SK-N-SH (cell line): ENCODE results near the gene GPRIN3. TPM values are rescaled to one million over a fixed set of nuclear protein-coding genes. Genes with fewer than 3 reads are reported as not detected.

ENCODE experiments used
- CTCF ChIA-PET: fragments of 300-600, 350-600 bp; formaldehyde crosslinking; extraction: SDS; loops from one replicate; lab custom pipeline; 2021; lab: Yijun Ruan, JAX
- POLR2A ChIA-PET: fragments of 350-600 bp; sonication (Branson Sonifier 250); formaldehyde crosslinking; extraction: SDS; loops from one replicate; lab custom pipeline; 2020; ENCODE audit warnings: antibody characterized with exemption, inconsistent platforms; lab: Yijun Ruan, JAX
- DNase-seq: peaks from one replicate; pipeline ENCODE4 v3.0.0; 2012
- H2AFZ ChIP-seq: fragments of 200-600 bp; sonication (generic); 2 replicates; pipeline ENCODE4 v1.8.1; 2016; ENCODE audit warnings: antibody characterized with exemption, mild to moderate bottlenecking, low read depth
- H3F3A ChIP-seq: fragments of 200-600 bp; sonication (generic); replicated peaks from 2 replicates; pipeline ENCODE3; 2016; ENCODE audit warnings: antibody characterized with exemption, mild to moderate bottlenecking; ENCODE audit not compliant: insufficient read depth
- H3K27ac ChIP-seq, 2 experiments: fragments of 200-500 bp in 1 of 2; fragments of 200-600 bp in 1 of 2; sonication (Bioruptor generic) in 1 of 2; sonication (generic), shearing (Covaris generic) in 1 of 2; 2 replicates each; pipeline versions ENCODE4 v1.5.1 to v1.6.1; 2014 to 2016; ENCODE audit warnings: low read depth in 2 of 2, inconsistent platforms in 1 of 2, low read length in 1 of 2, mild to moderate bottlenecking in 1 of 2, mixed read lengths in 1 of 2
- H3K27me3 ChIP-seq: fragments of 200-600 bp; sonication (generic), shearing (Covaris generic); 2 replicates; pipeline ENCODE4 v1.6.1; 2016; ENCODE audit warnings: mixed run types; ENCODE audit not compliant: insufficient read depth
- H3K36me3 ChIP-seq, 2 experiments: fragments of 200-500 bp in 1 of 2; fragments of 200-600 bp in 1 of 2; sonication (Bioruptor generic) in 1 of 2; sonication (generic) in 1 of 2; replicated peaks in 1 of 2; 2 replicates each; pipeline versions ENCODE3 to v1.5.1; 2014 to 2016; ENCODE audit warnings: low read length in 1 of 2, mild to moderate bottlenecking in 1 of 2; ENCODE audit not compliant: insufficient read depth in 2 of 2, control insufficient read depth in 1 of 2
- H3K4me1 ChIP-seq, 2 experiments: fragments of 200-500 bp in 1 of 2; fragments of 200-600 bp in 1 of 2; sonication (Bioruptor generic) in 1 of 2; sonication (generic), shearing (Covaris generic) in 1 of 2; 2 replicates each; pipeline versions ENCODE4 v1.5.1 to v1.6.1; 2014 to 2016; ENCODE audit warnings: low read depth in 1 of 2, low read length in 1 of 2, mixed run types in 1 of 2; ENCODE audit not compliant: insufficient read depth in 2 of 2, control insufficient read depth in 1 of 2
- H3K4me2 ChIP-seq: fragments of 200-600 bp; sonication (generic), shearing (Covaris generic); 2 replicates; pipeline ENCODE4 v1.6.1; 2017; ENCODE audit warnings: mixed run types
- H3K4me3 ChIP-seq, 2 experiments: fragments of 200-500 bp in 1 of 2; fragments of 200-600 bp in 1 of 2; sonication (Bioruptor generic) in 1 of 2; sonication (generic), shearing (Covaris generic) in 1 of 2; 2 replicates each; pipeline versions ENCODE4 v1.5.1 to v1.8.1; 2014 to 2016; ENCODE audit warnings: low read depth in 2 of 2, inconsistent platforms in 1 of 2, low read length in 1 of 2, mild to moderate bottlenecking in 1 of 2, mixed read lengths in 1 of 2, moderate library complexity in 1 of 2
- H3K79me2 ChIP-seq: fragments of 200-600 bp; sonication (generic); 2 replicates; pipeline ENCODE4 v1.8.1; 2017; ENCODE audit warnings: mild to moderate bottlenecking; ENCODE audit not compliant: insufficient read depth
- H3K9ac ChIP-seq: fragments of 200-600 bp; sonication (generic); 2 replicates; pipeline ENCODE4 v1.6.1; 2017; ENCODE audit warnings: mixed run types
- H3K9me2 ChIP-seq: fragments of 200-600 bp; sonication (generic); 2 replicates; pipeline ENCODE4 v1.6.1; 2017; ENCODE audit warnings: mixed run types
- H3K9me3 ChIP-seq: fragments of 200-600 bp; sonication (generic); 2 replicates; pipeline ENCODE4 v1.6.1; 2017; ENCODE audit warnings: mixed run types, mild to moderate bottlenecking, moderate library complexity
- H4K20me1 ChIP-seq: fragments of 200-600 bp; sonication (generic); 2 replicates; pipeline ENCODE4 v1.6.1; 2017; ENCODE audit warnings: mild to moderate bottlenecking, mixed run types; ENCODE audit not compliant: insufficient read depth
- CTCF ChIP-seq: fragments of 200-600 bp; sonication (generic); IDR thresholded peaks from 2 replicates; pipeline ENCODE4 v1.6.1; 2017; ENCODE audit warnings: antibody characterized with exemption, mild to moderate bottlenecking, moderate library complexity
- ELF1 ChIP-seq: IDR thresholded peaks from 2 replicates; pipeline ENCODE4 v1.4.0; 2012
- EZH2phosphoT487 ChIP-seq: fragments of 200-600 bp; sonication (generic); IDR thresholded peaks from 2 replicates; pipeline ENCODE4 v1.6.1; 2017; ENCODE audit warnings: low read depth, mixed run types, mild to moderate bottlenecking, antibody characterized with exemption, moderate library complexity, borderline replicate concordance
- FOSL2 ChIP-seq: IDR thresholded peaks from 2 replicates; pipeline ENCODE4 v1.4.0; 2012; ENCODE audit warnings: low read depth, mild to moderate bottlenecking, moderate library complexity, borderline replicate concordance
- FOXJ3 ChIP-seq: sonication (generic); formaldehyde crosslinking; IDR thresholded peaks from 2 replicates; pipeline ENCODE4 v1.5.1; 2020; ENCODE audit warnings: mild to moderate bottlenecking, missing genetic modification reagents
- GABPA ChIP-seq: IDR thresholded peaks from 2 replicates; pipeline ENCODE4 v1.4.0; 2012; ENCODE audit warnings: low read depth, mild to moderate bottlenecking
- GATA2 ChIP-seq: sonication (generic); formaldehyde crosslinking; IDR thresholded peaks from 2 replicates; pipeline ENCODE4 v1.5.0; 2020; ENCODE audit warnings: mild to moderate bottlenecking, missing genetic modification reagents
- JUND ChIP-seq: IDR thresholded peaks from 2 replicates; pipeline ENCODE4 v1.4.0; 2012
- MAX ChIP-seq: IDR thresholded peaks from 2 replicates; pipeline ENCODE4 v1.4.0; 2012; ENCODE audit warnings: low read depth
- NRF1 ChIP-seq: IDR thresholded peaks from 2 replicates; pipeline ENCODE4 v1.6.1; 2012; ENCODE audit warnings: low read depth, mild to moderate bottlenecking, low read length
- PBX3 ChIP-seq: IDR thresholded peaks from 2 replicates; pipeline ENCODE4; 2012
- RAD21 ChIP-seq: IDR thresholded peaks from 2 replicates; pipeline ENCODE4 v1.6.1; 2012; ENCODE audit warnings: mild to moderate bottlenecking, low read length
- RCOR1 ChIP-seq: fragments of 150-350 bp; IDR thresholded peaks from 2 replicates; pipeline ENCODE4 v1.6.1; 2017; ENCODE audit warnings: antibody characterized with exemption, low read length
- RFX5 ChIP-seq: IDR thresholded peaks from 2 replicates; pipeline ENCODE4 v1.6.1; 2012; ENCODE audit warnings: mild to moderate bottlenecking, improper control_type of control experiment, low read length
- RXRA ChIP-seq: IDR thresholded peaks from 2 replicates; pipeline ENCODE4 v1.4.0; 2012; ENCODE audit warnings: low read depth, mild to moderate bottlenecking, borderline replicate concordance
- SMC3 ChIP-seq: IDR thresholded peaks from 2 replicates; pipeline ENCODE4 v1.6.1; 2012; ENCODE audit warnings: low read depth, low read length, improper control_type of control experiment
- TCF12 ChIP-seq: IDR thresholded peaks from 2 replicates; pipeline ENCODE4 v1.4.0; 2012
- TEAD4 ChIP-seq: IDR thresholded peaks from 2 replicates; pipeline ENCODE4 v1.4.0; 2012; ENCODE audit warnings: mild to moderate bottlenecking, borderline replicate concordance; ENCODE audit not compliant: insufficient read depth
- YY1 ChIP-seq: IDR thresholded peaks from 2 replicates; pipeline ENCODE4 v1.4.0; 2012; ENCODE audit warnings: low read depth, mild to moderate bottlenecking
- WGBS: methylation state at CpG from one replicate; pipeline ENCODE4 v1.1.6; 2017; ENCODE audit warnings: low lambda C conversion rate; 5-methylcytosine and 5-hydroxymethylcytosine counted together
- polyA plus RNA-seq, 3 experiments: library from polyadenylated mRNA; depleted of rRNA; stranded (reverse); fragments of >200 nt; gene quantifications; 2 replicates each; pipeline ENCODE4 v1.2.3, GENCODE V29; 2012

The GPRIN3 gene
- polyA plus RNA-seq, 1 of the 3 experiments (the other 2 are of a cell fraction): not detected

GRCh38 chr4:89294573-89295269 is 12.9 kb downstream of the GPRIN3 start:
- Histone ChIP-seq H3K4me3 (no peak overlapping the region), H4K20me1 (no peaks in the 10 kb centered on the region), H3K4me1 (no peaks in the 10 kb centered on the region), H3K36me3 (no peaks in the 10 kb centered on the region), H3K79me2 (no peaks in the 10 kb centered on the region), H2AFZ (no peak overlapping the region), H3K9me3 (no peaks in the 10 kb centered on the region), H3K27ac (no peak overlapping the region), H3K27me3 (no peaks in the 10 kb centered on the region), H3K9ac (no peak overlapping the region), H3K9me2 (no peaks in the 10 kb centered on the region), H3K4me2 (no peak overlapping the region), H3F3A (no peaks in the 10 kb centered on the region)
- 40% methylated on average over 5 of the region's 5 CpGs for WGBS
- ChIA-PET CTCF (interaction anchor here (1.4 kb wide), 1 partner anchor 13 kb away, joined by 5 read pairs; the partner anchor contains the start of gene GPRIN3), POLR2A (no interaction called here)
- TF ChIP-seq ELF1: no peak
- no peak for TF ChIP-seq JUND
- TF ChIP-seq RCOR1: no peak
- TF ChIP-seq PBX3: no peak
- TF ChIP-seq SMC3: no peak
- TF ChIP-seq RFX5: no peak
- TF ChIP-seq YY1: no peak
- no peak for TF ChIP-seq FOXJ3 (CRISPR knock-in tag)
- TF ChIP-seq GATA2 (CRISPR knock-in tag): no peak
- no peak for TF ChIP-seq TEAD4
- TF ChIP-seq MAX: no peak
- no peak for TF ChIP-seq NRF1
- TF ChIP-seq TCF12: no peak
- TF ChIP-seq EZH2phosphoT487: no peak
- no peak for TF ChIP-seq RXRA
- no peak for TF ChIP-seq GABPA
- TF ChIP-seq FOSL2: no peak
- no peak for TF ChIP-seq CTCF
- no peak for TF ChIP-seq RAD21
- no peak for DNase-seq
